CD4-positive, alpha-beta T cell treated with Interleukin-1 beta for 1 hour (primary cell): ENCODE measurements around the gene RASSF10.
"Not testable (repeated sequence)": the region's sequence is repeated elsewhere in the genome, so short reads cannot be mapped to it uniquely, and the experiment has no call there.

ENCODE experiments used
- DNase-seq, 2 donors: peaks; one replicate each; pipeline ENCODE4 v3.0.0-alpha.2; 2020 to 2022

RASSF10 gene

DNA sequence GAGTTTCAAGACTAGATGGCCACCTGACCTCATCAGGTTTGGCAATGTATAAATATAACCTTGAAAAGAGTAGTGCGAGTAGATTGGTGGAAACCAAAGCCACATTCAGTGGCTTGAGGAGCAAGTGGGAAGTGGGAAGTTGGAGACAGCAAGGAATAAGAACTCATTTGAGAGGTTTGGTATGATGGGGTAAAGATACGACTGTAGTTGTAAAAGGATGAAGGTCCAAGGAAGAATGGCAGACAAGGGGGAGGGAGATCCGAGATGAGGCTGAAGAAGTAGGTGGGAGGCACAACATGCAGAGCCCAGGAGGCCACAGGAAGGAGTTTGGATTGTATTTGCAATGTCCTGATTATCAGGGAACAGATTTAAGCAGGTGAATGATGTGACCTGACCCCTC lies 20.8 kb downstream of the RASSF10 start:
- DNase-seq, result no peak

DNA sequence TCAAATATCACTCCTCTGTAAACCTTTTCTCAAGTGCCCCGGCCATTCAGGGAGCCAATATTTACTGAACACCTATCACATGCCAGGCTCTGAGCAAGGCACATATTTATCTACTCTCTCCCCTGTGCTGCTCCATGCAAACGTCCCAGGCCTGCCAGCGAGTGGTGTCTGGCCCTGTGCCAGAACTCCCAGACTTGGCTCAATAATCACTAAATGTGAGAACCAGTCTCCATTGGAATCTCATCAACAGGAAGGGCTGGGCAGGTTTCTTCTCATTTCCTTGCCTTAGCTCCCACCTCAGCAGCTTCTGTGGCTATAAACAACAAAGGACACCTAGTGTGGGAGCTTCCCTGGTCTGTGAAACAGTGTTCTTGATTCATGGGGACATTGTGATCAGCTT lies 21.7 kb downstream of the RASSF10 start:
- DNase-seq, result no peak

DNA sequence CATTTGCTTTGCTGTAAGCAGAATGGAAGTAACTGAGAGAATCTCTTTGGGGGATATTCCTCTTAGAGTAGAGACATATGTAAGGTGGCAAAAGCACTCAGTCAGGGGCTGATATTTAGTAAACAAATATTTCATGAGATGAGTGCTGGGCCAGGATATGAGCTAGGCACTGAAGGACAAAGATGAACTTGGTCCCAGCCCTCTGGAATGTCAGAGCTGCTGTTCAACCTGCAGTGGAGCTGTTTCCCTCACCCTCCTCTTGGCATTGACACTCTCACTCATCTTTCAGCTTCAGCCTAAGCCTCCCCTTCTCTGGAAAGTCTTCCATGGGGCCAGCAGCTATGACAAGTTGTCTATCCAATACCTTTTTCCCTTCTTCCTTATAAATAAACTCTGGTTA lies 22.2 kb downstream of the RASSF10 start:
- no peak for DNase-seq

DNA sequence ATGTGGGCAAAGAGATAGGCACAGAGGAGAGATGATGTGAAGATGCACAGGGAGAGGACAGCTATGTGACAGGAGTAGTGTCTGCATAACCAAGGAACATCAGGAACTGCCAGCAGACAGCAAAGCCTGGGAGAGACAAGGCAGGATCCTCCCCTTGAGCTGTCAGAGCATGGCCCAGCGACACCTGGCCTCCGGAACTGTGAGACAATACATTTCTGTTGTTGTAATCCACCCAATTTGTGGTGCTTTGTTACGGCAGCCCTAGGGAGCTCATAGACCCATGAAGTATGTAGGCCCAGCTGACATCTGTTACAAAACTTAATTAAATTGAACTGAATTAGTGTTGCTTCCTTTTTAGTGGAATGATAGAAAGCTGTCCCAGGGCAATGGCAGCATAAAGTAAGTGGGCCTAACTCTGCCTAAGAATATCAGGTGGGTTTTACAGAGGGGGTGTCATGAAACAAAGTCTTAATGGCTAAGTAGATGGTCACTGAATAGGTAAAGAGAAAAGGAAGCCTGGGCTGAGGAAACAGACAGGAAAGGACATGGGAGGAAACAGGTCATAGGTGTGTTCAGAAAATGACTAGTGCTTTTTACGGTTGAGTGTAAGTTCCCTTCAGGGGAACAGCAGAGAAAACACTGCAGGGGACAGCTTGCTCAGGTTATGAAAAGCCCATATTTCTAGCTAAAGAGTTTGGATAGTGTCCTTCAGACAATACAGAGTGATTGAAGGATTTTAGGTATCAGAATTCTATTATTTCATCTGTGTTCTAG lies 24.8 kb downstream of the RASSF10 start:
- no peak for DNase-seq

DNA sequence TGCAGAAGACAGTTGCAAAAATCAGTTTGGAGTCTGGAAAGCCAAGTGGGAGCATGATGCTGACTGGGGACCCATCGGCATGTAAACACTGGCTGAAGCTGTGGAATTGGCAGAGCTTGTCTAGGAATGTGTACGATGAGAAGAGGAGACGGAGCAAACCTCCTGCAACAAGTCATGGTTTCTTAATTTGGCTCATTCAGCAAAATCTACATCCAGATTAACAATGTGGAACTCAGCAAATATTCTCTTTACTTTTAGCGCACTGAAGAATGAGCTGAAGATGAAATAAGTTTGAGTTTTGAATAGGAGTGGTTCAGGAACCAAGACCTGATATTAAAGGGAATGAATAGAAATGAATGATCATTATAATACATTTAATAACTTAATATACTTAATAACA lies 26.6 kb downstream of the RASSF10 start:
- DNase-seq, result no peak

DNA sequence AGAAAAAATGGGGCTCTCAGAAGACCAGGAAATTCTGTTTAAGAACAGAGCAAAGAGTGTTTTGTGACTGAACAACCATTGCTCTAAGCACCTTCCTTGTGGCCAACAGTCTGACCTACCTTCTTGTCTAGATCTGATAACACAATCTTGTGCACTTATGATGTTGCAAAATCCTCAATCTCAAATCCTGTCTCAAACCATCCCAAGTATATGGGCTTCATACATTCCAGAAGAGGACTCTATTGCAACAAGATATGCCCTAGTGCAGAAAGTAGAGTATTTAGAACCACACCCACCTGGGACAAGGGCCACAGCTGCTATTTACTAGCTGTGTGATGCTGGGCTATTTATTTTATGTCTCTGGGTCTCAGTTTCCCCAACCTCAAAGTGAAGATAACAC lies 27.1 kb downstream of the RASSF10 start:
- DNase-seq, result no peak

DNA sequence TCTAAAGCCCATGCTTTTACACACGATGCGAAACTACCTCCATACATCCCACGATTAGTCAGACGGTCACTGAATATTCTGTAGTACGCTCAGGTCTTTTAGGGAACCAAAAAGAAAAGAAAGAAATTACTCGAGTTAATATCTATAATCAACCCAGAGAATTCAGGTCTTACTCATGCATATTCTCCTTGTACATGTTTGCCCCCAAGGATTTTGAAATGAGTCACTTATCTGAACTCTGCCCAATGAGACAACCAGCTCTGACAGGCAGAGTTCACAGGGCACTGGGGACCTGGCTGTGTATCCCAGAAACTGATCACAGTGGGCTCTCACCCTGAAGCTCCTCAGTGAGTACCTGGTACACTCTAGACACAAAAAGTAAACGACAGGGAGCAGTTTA lies 29.2 kb downstream of the RASSF10 start:
- DNase-seq, result no peak

DNA sequence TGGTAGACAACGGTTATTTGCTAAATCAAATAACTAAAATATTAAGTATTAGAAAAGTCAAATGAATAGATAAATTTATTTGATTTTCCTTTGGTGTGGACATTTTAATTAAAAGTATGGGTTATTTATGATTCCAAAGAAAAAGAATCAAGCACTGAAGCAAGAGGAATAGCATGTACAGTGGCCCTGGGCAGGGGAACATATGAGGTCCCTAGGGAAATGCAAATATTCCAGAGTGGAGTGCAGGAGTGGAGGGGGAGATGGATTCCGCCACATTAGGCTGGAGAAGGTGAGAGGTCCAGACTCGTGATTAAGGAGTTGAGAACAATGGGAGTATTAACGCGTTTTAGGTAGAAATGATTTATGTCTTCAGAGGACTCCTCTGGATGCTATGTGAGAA lies 30.0 kb downstream of the RASSF10 start:
- DNase-seq, result no peak

DNA sequence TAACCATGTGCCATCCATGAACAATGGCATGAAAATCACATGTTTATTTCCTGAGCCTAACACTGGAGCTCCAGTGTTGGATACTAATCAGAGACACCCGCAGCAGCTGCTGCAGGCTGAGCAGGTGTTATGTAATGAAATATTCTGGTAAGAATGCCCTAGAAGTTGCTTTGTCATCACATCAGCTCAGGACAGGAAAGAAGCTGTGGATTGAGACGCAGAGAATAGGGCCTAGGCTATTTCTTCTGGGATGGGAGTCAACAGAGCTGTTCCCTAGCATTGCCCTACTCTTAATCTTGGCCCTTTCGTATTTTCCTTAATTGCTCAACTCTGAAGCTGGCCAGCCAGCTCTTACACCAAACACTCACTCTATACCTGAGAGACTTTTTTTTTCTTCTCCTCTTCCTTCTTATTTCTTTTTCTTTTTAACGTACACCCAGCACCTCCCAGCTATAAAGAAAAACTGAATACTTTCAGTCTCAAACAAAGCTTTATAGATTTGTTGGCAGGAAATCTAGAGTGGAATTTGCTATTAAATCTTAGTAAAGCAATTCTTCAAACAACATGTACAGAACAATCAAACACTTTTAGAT lies 31.9 kb downstream of the RASSF10 start:
- DNase-seq, result no peak

DNA sequence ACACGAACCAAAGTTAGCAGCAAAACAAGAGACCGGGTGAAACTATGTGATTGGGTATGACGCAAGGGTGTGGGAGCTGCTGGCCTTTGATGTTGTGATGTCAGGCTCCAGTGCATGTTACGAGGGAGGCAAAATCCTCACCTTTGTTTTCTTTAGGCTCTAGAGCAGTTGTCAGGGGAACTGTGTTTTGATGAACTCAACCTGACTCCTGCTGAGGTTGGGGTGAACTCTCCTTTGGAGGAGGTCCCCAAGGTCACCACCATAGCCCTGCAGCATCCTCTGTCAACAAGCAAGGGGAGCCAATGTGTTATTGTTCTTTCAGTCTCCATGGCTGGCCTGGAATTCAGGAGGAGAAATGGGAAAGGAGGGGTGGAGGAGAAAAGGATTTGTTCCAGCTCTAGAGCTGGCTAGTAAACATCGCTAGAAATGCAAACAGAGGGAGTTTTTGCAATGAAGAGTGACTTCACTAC lies 33.8 kb downstream of the RASSF10 start:
- DNase-seq, result no peak

DNA sequence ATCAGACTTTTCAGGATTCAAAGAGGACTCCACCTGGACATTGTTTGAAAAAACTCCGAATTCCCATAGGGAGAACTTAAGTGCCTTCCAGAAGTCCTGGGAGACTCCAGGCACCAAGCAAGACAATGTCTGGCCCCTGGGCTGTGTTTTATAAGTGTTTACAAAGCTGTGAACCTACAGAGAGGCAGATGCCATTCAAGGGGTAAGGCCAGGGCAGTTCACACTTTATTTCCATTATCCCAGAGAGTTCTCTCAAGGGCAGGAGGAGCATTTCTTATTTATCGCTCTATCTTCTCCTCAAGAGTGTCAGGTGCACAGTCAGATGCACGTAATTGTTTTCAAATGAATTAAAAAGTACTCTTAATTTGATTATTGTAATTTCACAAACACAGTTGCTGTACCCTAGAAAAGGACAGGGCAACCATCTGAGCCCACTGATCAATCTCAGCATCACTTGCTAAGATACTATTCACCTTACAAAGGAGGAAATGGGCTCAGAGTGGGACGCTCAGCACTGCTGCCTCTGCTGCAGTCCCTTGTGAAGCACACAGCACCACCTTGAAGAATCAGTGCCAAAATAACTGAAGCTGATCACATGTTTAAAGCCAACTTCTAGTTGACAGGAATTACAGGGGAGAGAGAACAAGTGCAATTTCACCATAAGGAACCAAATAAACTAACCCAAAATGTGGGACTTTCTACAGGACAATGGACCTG lies 35.0 kb downstream of the RASSF10 start:
- no peak for DNase-seq

DNA sequence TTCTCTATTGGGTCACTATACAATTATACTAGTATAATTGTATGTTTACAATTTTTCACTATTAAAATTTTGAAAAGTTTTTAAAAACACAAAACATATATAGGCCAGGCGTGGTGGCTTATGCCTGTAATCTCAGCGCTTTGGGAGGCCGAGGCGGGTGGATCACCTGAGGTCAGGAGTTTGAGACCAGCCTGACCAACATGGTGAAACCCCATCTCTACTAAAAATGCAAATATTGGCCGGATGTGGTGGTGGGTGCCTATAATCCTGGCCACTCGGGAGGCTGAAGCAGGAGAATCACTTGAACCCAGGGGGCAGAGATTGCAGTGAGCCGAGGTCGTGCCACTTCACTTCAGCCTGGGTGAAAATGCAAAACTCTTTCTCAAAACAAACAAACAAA lies 36.0 kb downstream of the RASSF10 start:
- not testable (repeated sequence) for DNase-seq

DNA sequence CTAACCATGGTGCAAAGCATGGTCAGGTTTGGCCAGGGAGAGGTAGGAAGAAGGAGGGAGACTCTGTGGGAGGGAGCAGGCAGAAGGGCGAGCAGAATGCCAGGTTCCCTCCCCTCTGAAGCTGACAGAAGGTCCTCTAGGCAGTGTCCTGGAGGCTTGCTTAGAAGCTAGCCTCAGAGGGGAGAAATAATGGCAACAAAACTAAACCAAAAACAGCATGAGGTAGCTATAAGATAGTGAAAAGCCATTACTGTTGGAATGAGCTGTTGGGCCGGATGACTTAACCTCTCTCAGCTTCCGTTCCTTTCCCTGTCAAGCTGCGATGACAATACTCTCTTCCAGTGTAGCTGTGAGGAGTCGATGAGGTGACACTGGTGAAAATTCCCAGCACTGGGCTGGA lies 36.6 kb downstream of the RASSF10 start:
- no peak for DNase-seq

DNA sequence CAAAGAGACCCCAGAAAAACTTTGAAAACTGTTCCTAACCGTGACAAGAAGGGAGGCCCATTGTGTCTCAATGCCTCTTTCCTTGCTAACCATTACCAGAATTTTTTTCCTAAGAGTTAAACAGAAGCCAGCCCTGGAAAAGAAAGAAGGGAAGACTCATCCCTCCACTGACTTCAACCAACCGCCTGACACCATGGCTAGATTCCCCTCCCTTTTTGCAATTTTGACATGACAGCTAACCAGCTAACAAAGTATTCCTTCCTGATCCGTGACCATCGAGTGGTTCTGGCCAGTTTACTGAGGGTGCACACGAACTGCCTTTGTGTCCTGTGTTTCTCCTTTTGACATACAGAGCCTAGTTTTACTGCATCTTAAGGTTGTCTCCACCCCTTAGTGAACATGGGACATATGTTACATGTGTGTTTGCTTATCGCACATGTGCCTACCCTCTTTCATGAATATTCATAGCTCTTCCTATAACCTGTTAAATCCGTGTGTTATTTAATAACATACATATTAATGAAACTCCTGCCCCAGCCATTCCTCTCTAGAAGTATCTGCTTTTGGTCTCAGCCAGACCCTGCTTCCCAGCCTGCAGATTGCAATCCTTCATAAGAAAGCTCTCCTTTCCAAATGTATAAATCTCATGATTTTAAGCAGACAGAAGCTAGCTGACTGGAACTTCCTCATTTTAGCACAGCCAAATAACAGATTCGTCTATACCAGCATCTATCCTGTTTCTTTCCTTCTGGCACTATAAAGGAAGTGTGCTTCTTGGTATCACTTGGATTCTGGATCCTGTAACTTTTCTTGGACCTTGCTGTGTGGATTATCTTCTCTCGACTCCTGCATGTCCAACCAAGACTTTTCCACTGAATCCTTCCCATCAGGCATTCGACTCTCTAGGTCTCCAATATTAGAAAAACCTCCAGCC lies 37.8 kb downstream of the RASSF10 start:
- no peak for DNase-seq

DNA sequence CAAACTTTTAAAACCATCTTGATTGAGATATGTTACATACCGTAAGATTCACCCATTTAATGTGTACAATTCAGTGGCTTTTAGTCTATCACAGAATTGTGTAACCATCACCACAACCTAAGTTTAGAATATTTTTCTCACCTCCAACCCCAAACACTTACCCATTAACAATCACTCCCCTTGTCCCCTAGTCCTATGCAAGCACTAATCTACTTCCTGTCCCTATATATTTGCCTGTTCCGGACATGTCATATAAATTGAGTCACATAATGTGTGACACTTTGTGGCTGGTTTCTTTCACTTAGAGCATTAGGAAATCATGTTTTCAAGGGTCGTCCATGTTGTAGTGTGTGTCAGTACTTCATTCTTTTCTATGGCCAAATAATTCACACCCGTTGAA lies 38.8 kb downstream of the RASSF10 start:
- no peak for DNase-seq

DNA sequence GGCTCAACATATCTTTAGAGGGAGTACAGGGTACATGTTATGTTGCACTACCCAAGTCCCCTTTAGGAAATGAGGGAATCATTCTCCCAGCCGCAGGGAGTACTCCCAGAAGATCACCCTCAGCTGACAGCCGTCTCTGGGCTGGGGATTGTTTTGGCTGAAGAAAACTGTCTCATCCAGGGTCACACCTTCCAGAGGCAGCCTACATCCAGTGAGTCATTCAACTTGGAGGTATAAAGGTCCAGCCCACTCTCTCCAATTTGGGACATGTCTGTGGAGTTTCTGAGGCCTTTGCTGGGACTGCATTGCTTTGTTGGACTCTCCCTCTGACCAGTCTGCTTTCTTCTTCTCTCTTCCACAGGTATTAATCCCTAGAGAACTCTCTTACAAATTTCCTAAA lies 42.1 kb downstream of the RASSF10 start:
- no peak for DNase-seq

DNA sequence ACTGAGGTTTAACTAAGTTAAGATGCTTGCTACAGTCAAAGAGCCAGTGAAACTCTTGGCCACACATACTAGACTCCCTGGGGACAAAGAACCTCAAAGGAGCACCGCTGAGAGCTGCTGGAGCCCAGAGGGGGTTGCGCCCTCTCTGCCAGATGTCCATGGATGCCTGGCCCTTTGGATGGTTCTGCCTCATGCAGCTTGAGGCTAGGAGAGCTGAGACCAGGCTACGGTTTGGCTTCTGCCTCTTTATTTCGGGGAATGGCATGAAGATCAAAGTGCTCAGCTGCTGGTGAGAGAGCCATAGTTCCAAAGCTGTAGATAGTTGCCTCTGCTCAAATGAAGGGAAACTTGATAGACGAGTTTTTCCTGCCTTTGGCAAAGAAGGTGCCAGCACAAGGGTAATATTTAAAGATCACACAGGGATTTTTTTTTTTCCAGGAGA lies 43.0 kb downstream of the RASSF10 start:
- no peak for DNase-seq

DNA sequence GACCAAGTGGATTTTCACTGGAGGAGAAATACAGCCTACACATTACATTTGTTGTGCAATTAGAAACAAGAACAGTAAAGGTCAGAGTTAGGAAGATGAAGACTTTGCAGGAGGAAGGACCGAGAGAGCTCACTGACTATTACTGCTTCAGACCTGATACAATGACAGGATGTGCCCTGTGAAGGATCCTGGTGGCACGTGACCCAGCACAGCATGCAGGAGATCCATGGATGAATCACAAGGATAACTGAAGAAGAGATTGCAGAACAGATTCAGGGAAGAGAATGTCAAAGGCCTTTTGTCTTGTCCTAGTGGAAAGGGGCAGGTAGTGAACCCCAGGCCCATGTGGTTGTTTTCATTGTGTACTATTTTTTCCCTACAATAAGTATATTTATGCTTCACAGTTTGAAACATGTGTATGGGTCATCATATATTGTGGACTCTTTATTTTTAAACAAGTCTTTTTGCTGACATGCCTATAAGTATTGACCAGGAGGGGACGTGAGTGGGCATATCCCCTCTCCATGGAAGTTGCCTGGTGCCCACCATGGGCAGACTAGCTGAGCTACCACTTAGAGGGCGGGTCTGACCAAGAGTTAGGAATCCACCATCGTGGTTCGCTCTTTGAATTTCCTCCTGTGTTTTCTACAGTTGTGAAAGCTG lies 44.3 kb downstream of the RASSF10 start:
- DNase-seq, result no peak

DNA sequence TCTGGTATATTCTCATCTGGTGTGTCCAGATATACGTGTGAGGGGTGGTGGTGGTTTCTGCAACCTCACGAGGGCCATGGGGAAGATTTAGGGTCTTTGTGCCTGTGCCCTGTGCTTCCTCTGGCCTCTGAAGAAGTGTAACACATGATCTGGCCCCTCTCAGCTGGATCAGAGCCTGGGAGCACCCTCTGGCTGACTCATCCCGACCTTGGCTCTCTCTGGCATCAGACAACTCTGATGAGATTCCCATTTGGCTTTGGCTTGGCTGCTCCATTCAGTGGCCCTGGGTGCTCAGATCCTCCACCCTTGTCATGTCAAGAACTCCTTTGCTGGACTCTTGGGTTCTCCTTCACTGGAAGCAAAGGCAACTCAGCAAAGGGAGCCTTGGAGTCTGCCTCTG lies 45.2 kb downstream of the RASSF10 start:
- no peak for DNase-seq

DNA sequence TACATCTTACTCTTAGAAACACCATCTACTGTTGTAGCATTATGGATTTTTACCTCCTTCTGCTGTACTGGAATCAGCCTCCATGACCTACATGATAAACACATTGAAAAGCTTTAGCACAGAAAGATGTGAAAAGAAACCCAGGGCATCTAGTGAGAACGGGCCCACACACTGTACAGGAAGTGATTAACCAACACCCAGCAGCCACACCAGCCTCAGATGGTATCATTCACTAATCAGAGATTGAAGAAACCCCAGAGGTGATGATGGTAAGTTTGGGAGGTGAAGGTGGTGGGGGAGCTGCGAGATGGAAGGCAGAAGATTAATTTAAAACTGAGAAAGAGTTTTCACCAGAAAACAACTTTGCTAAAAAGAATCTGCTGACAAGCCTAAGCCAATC lies 46.1 kb downstream of the RASSF10 start:
- peak in 1 of 2 donors; percentile 5 for DNase-seq

DNA sequence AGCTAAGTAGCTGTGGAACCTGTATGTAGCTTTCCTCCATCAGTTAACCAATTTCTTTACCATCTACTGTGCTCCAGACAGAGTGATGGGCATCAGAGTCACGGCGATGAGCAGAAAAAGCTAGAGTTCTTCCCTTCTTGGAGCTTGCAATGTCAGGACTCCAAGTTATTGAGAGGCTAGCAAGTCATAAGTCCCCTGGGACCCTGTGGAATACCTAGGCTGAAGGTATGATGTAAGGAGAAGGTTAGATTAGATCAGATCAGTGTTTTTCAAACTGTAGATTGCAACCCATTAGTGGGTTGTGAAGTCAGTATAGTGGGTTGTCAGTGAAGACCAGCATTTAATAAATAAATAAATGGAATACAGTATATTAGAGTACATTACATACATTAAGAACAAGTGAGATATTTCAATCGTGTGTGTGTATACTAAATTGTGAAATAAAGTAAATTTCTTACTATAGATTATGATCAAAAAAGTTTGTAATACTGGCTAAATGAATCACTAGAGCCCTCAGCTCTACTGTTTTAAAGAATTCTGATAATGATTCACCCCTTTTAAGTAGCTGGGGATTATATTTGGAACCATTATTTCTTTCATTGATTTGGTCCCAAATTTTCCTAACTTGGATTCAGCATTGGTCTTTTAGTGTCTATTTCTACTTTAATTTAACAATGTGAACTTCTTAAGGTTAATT lies 52.3 kb downstream of the RASSF10 start:
- no peak for DNase-seq
